HK-2 (cell line): ENCODE results near the gene OASL.
"Not testable (repeated sequence)": the region's sequence is repeated elsewhere in the genome, so short reads cannot be mapped to it uniquely, and the experiment has no call there.

Experiments
- DNase-seq: peaks from one replicate; pipeline ENCODE4 v3.0.0-alpha.2; 2018; ENCODE audit not compliant: unreplicated experiment

The OASL gene

GRCh38 chr12:121059031-121059898 is 20.2 kb upstream of the OASL start:
- no peak for DNase-seq

GRCh38 chr12:121057794-121058193 is 18.7 kb upstream of the OASL start:
- no peak for DNase-seq

- DNase-seq, result no peak
Observed at GRCh38 chr12:121053706-121054105, 14.7 kb upstream of the OASL start.

GRCh38 chr12:121050725-121051124 is 11.7 kb upstream of the OASL start:
- DNase-seq, result no peak

- no peak for DNase-seq
Observed at GRCh38 chr12:121048442-121048841, 9.4 kb upstream of the OASL start.

GRCh38 chr12:121047400-121047799 is 8.4 kb upstream of the OASL start:
- not testable (repeated sequence) for DNase-seq

GRCh38 chr12:121043067-121043466 is 4.0 kb upstream of the OASL start:
- DNase-seq, result no peak

- no peak for DNase-seq
Observed at GRCh38 chr12:121036810-121037326, 2.2 kb downstream of the OASL start.

- DNase-seq, result no peak
Observed at GRCh38 chr12:121034616-121035305, 4.3 kb downstream of the OASL start.

GRCh38 chr12:121033625-121034349 is 5.3 kb downstream of the OASL start:
- peak; percentile 37 for DNase-seq

- DNase-seq, result no peak
Observed at GRCh38 chr12:121030576-121031212, 8.4 kb downstream of the OASL start.

- DNase-seq, result no peak
Observed at GRCh38 chr12:121026274-121027045, 12.6 kb downstream of the OASL start.

GRCh38 chr12:121025442-121026226 is 13.4 kb downstream of the OASL start:
- DNase-seq, result no peak

- no peak for DNase-seq
Observed at GRCh38 chr12:121023799-121024198, 15.2 kb downstream of the OASL start.

- no peak for DNase-seq
Observed at GRCh38 chr12:121022713-121023112, 16.3 kb downstream of the OASL start.

- DNase-seq, result no peak
Observed at GRCh38 chr12:121021754-121022153, 17.3 kb downstream of the OASL start.

GRCh38 chr12:121018860-121019617 is 20.0 kb downstream of the OASL start:
- DNase-seq, result no peak

GRCh38 chr12:121017966-121018491 is 21.0 kb downstream of the OASL start:
- DNase-seq, result no peak
